ENCODE measurements around the gene RPUSD4. TPM values are rescaled to one million over a fixed set of nuclear protein-coding genes. Genes with fewer than 3 reads are reported as not detected.

The RPUSD4 gene
- total and polyA plus RNA-seq, 9 donors = 29.7 to 44.8 (median 39.9) TPM

DNA sequence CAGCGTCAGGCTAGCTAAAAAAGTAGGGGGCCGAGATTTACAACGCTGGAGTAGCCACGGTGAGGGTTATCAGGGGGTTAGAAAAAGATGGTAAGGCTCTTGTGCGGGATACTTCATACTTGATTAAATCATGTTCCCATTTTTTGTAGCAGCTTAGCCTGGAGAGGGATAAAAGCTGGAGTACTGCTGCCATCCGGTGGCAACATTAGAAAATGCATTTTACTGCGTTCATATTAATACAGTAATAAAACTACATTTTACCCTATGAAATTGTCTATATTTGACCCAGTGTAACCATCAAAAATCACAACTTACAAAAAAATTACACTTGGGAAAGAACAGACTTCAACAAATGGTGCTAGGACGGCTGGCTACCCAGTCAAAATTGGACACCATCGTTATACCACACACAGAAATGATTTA is 17.3 kb downstream of the RPUSD4 start:
- no peaks in the 10 kb centered on the region for H3K9me3 ChIP-seq (replicated peaks; ENCODE audit: control insufficient read depth, low read depth, low read length)
- H3K27ac ChIP-seq (ENCODE audit: low read length) = no peak overlapping the region
- no peaks in the 10 kb centered on the region for H3K27me3 ChIP-seq (ENCODE audit: control insufficient read depth, insufficient read depth, low read length)
- 7% methylated on average over 3 of the region's 9 CpGs for WGBS (ENCODE audit: insufficient coverage)
- peak; percentile 71 for DNase-seq
- H3K4me1 ChIP-seq (ENCODE audit: control insufficient read depth, insufficient read depth, low read length) = peaks cover 17% of the 10 kb centered on the region
- no peak overlapping the region for H3K4me3 ChIP-seq (ENCODE audit: low read length)
- peaks cover 67% of the 10 kb centered on the region for H3K36me3 ChIP-seq (ENCODE audit: control insufficient read depth, insufficient read depth, low read length)

DNA sequence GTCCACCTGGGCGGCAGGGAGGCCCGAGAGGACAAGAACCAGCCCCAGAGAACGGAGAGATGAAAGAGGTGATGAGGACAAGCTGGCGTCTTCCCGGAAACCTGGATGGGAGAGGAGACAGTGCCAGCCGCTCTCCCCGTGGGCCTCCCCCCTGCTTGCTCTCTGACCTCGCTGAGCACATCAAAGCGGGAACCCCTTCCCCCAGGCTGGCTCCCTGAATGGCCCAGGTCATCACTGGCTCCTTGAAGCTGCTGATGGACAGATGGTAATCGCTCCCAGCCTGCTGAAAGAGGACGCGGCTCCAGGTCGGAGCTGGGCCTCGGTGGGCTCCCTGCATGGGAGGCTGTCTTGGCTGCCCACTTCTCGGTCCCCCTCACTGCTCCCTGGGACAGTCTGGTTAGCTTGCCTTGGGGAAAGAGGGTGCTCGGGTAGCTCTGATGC is 18.4 kb downstream of the RPUSD4 start:
- no peaks in the 10 kb centered on the region for H3K9me3 ChIP-seq (replicated peaks; ENCODE audit: control insufficient read depth, low read depth, low read length)
- DNase-seq = no peak
- peaks cover 65% of the 10 kb centered on the region for H3K36me3 ChIP-seq (ENCODE audit: control insufficient read depth, insufficient read depth, low read length)
- WGBS (ENCODE audit: insufficient coverage) = 73% methylated on average over 16 of the region's 16 CpGs
- H3K27me3 ChIP-seq (ENCODE audit: control insufficient read depth, insufficient read depth, low read length) = no peaks in the 10 kb centered on the region
- H3K4me1 ChIP-seq (ENCODE audit: control insufficient read depth, insufficient read depth, low read length) = peaks cover 17% of the 10 kb centered on the region
- no peak overlapping the region for H3K4me3 ChIP-seq (ENCODE audit: low read length)
- H3K27ac ChIP-seq (ENCODE audit: low read length) = no peak overlapping the region

DNA sequence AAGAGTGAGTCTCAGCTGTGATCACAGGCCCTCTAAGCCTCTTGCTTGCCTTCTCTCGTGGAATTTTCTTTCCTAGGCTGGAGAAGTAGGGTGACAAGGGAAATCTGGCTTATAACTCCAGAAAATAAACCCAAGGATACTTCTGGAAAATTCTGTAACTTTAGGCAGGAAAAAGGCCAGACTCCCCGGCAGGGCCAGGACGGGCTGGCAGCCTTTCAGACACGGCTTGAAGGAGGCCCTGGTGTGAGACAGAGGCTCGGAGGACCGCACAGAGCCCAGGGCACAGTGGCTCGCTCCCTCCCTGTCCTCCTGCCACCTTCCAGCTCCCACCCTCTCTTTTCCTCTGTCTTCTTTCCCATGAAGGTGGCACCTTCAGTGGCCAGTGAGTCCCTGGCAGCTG is 19.1 kb downstream of the RPUSD4 start:
- Histone ChIP-seq H3K27me3 (ENCODE audit: control insufficient read depth, insufficient read depth, low read length) (no peaks in the 10 kb centered on the region), H3K4me1 (ENCODE audit: control insufficient read depth, insufficient read depth, low read length) (peaks cover 12% of the 10 kb centered on the region), H3K36me3 (ENCODE audit: control insufficient read depth, insufficient read depth, low read length) (peaks cover 60% of the 10 kb centered on the region)

DNA sequence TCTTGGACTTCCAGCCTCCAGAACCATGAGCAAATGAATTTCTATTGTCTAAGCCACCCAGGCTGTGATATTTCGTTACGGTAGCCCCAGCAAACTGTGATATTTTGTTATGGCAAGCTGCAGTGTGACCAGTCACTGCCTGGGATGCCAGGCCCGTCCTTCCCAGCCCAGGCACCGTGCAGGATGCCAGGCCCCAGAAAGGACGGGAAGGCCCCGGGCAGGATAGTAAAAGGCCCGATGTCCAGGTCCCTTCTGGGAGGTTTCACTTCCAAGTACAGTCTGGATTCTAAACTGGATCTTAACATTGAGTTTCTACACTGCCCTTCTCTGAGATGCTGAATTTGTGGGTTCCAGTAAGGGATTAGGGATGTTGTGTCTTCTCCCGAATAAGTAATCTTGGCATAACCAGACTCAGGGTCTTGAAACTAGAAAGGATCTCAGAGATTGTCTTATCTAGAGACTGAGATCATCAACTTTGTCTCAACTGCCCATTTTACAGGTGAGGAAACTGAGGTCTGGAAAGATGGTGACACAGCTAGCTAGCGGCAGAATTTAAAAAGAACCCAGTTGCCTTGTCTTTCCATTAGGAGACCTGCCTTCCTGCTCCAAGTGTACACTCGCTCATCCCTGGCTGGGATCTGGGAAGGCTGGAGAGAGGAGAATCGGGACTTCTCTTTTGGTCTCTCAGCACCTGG is 19.9 kb downstream of the RPUSD4 start:
- Histone ChIP-seq H3K9me3 (replicated peaks; ENCODE audit: control insufficient read depth, low read depth, low read length) (no peaks in the 10 kb centered on the region), H3K36me3 (ENCODE audit: control insufficient read depth, insufficient read depth, low read length) (peaks cover 53% of the 10 kb centered on the region), H3K4me3 (ENCODE audit: low read length) (no peak overlapping the region), H3K27ac (ENCODE audit: low read length) (no peak overlapping the region), H3K4me1 (ENCODE audit: control insufficient read depth, insufficient read depth, low read length) (peaks cover 18% of the 10 kb centered on the region), H3K27me3 (ENCODE audit: control insufficient read depth, insufficient read depth, low read length) (no peaks in the 10 kb centered on the region)
- DNase-seq = no peak
- WGBS (ENCODE audit: insufficient coverage) = 83% methylated on average over 7 of the region's 11 CpGs

More for the DNA sequence above, 19.1 kb downstream of the RPUSD4 start:
- Histone ChIP-seq H3K9me3 (replicated peaks; ENCODE audit: control insufficient read depth, low read depth, low read length) (no peaks in the 10 kb centered on the region), H3K27ac (ENCODE audit: low read length) (peak overlapping the region; percentile 9), H3K4me3 (ENCODE audit: low read length) (no peak overlapping the region)
- DNase-seq = peak; percentile 44
- 54% methylated on average over 5 of the region's 7 CpGs for WGBS (ENCODE audit: insufficient coverage)

DNA sequence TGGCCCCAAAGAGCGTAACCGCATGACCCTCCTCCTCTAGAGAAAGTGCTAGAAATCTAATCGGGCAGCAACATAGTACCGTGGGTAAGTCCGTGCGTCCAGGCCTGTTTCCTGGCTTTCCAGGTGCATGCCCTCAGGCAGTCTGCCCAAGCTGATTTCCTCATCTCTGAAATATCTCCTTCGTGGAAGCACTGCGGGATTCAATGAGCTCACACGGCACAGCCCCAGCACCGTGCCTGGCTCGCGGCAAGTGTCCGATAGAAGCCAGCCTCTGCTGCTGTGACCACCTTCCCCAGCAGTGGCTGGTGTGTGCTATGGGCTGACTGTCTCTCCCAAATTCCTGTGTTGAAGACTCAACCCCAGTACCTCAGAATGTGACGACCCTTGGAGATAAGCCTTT is 20.7 kb downstream of the RPUSD4 start:
- Histone ChIP-seq H3K4me1 (ENCODE audit: control insufficient read depth, insufficient read depth, low read length) (peaks cover 25% of the 10 kb centered on the region), H3K27ac (ENCODE audit: low read length) (no peak overlapping the region), H3K9me3 (replicated peaks; ENCODE audit: control insufficient read depth, low read depth, low read length) (no peaks in the 10 kb centered on the region), H3K27me3 (ENCODE audit: control insufficient read depth, insufficient read depth, low read length) (no peaks in the 10 kb centered on the region), H3K4me3 (ENCODE audit: low read length) (no peak overlapping the region), H3K36me3 (ENCODE audit: control insufficient read depth, insufficient read depth, low read length) (peaks cover 48% of the 10 kb centered on the region)
- DNase-seq = no peak
- WGBS (ENCODE audit: insufficient coverage) = 86% methylated on average over 12 of the region's 14 CpGs

DNA sequence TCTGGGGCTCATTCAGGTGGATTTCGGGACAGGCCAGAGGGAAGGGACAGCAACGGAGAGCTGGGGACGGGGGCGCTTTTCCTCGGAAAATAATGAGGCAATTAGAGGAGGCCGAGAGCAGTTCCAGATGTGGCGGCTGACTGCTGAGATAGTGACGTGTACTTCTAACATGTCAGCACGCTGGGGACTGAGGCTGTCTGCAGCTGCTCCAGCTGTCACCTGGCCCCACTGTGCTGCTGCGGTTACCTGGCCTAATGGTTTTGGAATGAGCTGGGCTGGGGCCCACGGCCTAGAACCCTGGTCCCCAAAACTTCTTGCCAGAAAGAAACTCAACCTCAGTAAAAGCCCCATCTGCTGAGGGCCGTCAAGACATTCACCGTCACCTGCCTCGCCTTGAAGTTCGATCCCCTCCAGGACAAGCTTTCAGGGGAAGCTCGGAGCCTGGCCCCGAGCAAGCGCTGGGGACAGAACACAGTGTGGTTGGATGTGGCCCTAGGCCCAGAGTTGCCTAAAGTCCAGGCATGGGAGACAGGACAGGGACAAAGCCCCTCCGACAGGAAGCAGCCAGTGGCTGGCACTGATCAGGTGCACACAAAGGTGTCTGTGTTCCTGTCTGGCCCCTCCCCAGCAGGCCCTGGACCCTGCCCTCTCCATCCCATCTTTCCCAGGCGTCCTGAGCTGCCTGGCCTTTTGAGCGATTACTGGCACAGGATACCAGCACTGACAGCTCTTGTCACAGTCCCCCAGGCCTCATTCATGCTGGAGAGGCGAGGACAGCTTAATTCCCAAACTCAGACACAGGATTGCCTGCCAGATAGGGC is 22.1 kb downstream of the RPUSD4 start:
- Histone ChIP-seq H3K27me3 (ENCODE audit: control insufficient read depth, insufficient read depth, low read length) (no peaks in the 10 kb centered on the region), H3K27ac (ENCODE audit: low read length) (no peak overlapping the region), H3K36me3 (ENCODE audit: control insufficient read depth, insufficient read depth, low read length) (peaks cover 44% of the 10 kb centered on the region), H3K9me3 (replicated peaks; ENCODE audit: control insufficient read depth, low read depth, low read length) (no peaks in the 10 kb centered on the region), H3K4me3 (ENCODE audit: low read length) (no peak overlapping the region), H3K4me1 (ENCODE audit: control insufficient read depth, insufficient read depth, low read length) (peaks cover 27% of the 10 kb centered on the region)
- peak; percentile 68 for DNase-seq
- WGBS (ENCODE audit: insufficient coverage) = 39% methylated on average over 19 of the region's 22 CpGs

DNA sequence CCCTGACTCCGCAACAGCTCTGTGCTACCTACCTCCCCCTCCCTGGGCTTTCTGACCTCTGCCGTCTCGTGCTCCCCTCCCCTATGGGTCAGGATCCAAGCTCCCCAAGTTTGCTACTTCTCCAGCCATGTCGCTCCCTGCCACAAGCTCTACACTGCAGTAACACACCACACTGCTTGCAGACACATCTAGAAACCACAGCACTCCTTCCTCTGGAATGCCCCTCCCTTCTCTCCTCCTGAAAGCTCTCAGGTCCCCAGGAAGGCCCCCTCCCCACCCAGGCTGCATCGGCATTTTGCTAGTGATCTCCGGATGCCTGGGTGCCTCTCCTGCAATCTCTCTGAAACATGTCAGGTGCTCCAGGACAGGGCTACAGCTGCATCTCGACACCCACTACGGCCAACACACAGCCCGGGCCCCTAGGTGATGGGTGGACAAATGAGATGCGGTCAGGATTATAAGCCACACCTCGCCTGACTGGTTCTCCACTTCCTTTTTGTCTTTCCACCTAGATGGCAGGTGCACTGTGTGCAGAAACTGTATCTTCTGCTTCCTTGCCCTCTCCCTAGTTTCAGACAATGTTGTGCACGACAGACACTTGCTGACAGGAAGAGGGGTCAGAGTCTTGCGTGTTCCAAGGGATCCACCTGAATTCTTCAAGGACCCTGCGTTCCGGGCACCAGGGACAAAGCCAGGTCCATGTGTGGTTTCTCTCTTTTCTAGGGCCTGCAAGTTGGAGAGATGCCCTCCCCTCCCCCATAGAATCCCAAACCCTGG is 22.9 kb downstream of the RPUSD4 start:
- H3K27ac ChIP-seq (ENCODE audit: low read length) = no peak overlapping the region
- no peaks in the 10 kb centered on the region for H3K27me3 ChIP-seq (ENCODE audit: control insufficient read depth, insufficient read depth, low read length)
- no peak overlapping the region for H3K4me3 ChIP-seq (ENCODE audit: low read length)
- no peaks in the 10 kb centered on the region for H3K9me3 ChIP-seq (replicated peaks; ENCODE audit: control insufficient read depth, low read depth, low read length)
- 68% methylated on average over 10 of the region's 15 CpGs for WGBS (ENCODE audit: insufficient coverage)
- H3K4me1 ChIP-seq (ENCODE audit: control insufficient read depth, insufficient read depth, low read length) = peaks cover 25% of the 10 kb centered on the region
- peaks cover 45% of the 10 kb centered on the region for H3K36me3 ChIP-seq (ENCODE audit: control insufficient read depth, insufficient read depth, low read length)
- DNase-seq = no peak

DNA sequence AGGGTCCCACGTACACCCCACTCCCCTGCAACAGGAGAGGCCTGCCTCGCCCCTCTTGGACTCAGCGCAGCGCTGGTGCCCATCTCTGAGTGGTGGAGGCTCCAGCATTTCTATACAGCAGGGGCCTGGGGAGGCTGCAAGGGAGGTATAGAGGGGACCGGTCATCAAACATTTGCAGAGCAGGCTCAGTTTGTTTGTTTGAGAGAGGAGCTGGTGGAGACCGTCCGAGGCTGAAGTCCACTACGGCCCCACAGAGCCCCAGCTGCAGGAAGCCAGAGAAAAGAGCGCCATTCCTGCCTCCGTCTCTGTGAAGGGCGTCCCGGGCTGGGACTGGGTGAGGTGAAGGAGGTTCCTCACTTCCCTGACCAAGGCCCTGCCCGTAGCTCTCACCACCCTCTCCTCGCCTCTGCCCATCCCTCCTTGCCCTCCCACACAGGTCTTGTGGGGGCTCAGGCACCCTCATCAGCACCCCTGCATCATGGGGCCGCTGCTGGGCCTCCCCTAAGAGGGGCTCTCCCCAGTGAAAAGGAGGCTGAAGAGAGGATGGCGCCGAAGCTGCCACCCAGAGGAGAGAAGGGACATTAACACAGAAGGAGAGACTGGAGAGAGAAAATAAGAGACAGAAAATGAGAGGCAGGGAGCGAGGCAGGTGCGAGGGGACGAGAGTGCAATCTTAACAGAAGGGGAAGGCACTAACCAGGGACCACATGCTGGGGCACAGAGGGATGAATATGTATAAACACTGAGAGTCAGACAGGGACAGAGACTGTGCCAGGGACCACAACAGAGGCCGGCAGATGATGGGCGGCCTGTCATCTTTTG is 24.5 kb downstream of the RPUSD4 start:
- no peak for DNase-seq
- H3K27ac ChIP-seq (ENCODE audit: low read length) = no peak overlapping the region
- H3K36me3 ChIP-seq (ENCODE audit: control insufficient read depth, insufficient read depth, low read length) = peaks cover 33% of the 10 kb centered on the region
- H3K4me1 ChIP-seq (ENCODE audit: control insufficient read depth, insufficient read depth, low read length) = peaks cover 25% of the 10 kb centered on the region
- no peaks in the 10 kb centered on the region for H3K27me3 ChIP-seq (ENCODE audit: control insufficient read depth, insufficient read depth, low read length)
- no peak overlapping the region for H3K4me3 ChIP-seq (ENCODE audit: low read length)
- no peaks in the 10 kb centered on the region for H3K9me3 ChIP-seq (replicated peaks; ENCODE audit: control insufficient read depth, low read depth, low read length)
- 78% methylated on average over 7 of the region's 22 CpGs for WGBS (ENCODE audit: insufficient coverage)

DNA sequence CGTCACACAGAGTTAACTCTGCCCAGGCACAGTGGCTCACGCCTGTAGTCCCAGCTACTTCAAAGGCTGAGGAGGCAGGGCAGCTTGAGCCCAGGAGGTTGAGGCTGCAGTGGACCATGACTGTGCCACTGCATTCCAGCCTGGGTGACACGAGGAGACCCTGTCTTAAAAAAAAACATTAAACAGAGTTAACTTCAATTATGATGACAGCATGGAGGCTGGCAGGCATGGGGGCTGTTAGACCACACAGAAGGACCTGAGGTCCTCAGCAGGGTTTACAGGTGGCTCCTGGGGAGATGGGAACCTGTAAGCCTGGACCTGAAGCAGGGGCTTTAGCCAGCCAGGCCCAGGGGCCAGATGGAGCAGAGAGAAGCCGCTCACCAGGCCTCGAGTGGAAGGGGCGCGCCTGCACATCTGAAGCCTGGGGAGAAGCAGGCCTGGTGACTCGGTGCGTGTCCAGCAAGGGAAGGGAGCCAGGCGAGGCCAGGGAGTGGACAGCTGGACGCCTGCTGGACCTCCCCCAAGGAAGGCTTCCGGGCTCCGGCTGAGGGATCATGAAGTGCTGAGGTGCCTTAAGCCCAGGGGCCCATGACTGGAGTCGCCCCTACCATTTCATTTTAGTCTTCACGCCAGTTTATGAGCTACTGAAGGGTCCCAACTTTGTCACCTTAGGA is 25.3 kb downstream of the RPUSD4 start:
- Histone ChIP-seq H3K27ac (ENCODE audit: low read length) (no peak overlapping the region), H3K4me1 (ENCODE audit: control insufficient read depth, insufficient read depth, low read length) (peaks cover 25% of the 10 kb centered on the region), H3K36me3 (ENCODE audit: control insufficient read depth, insufficient read depth, low read length) (peaks cover 26% of the 10 kb centered on the region), H3K4me3 (ENCODE audit: low read length) (no peak overlapping the region), H3K27me3 (ENCODE audit: control insufficient read depth, insufficient read depth, low read length) (no peaks in the 10 kb centered on the region), H3K9me3 (replicated peaks; ENCODE audit: control insufficient read depth, low read depth, low read length) (no peaks in the 10 kb centered on the region)
- peak; percentile 75 for DNase-seq
- WGBS (ENCODE audit: insufficient coverage) = 49% methylated on average over 14 of the region's 15 CpGs

Measured in muscle of leg (tissue), 11 donors.